ENCODE data around the gene CROCC. TPM values are rescaled to one million over a fixed set of nuclear protein-coding genes. Genes with fewer than 3 reads are reported as not detected.
A peak's percentile ranks its signal among the peaks of the same experiment; 100 is the strongest.
"Not testable (repeated sequence)": the region's sequence is repeated elsewhere in the genome, so short reads cannot be mapped to it uniquely, and the experiment has no call there.

The CROCC gene
- total and polyA plus RNA-seq, 2 donors from 2014 or later = 10.6 to 30.5 TPM

DNA sequence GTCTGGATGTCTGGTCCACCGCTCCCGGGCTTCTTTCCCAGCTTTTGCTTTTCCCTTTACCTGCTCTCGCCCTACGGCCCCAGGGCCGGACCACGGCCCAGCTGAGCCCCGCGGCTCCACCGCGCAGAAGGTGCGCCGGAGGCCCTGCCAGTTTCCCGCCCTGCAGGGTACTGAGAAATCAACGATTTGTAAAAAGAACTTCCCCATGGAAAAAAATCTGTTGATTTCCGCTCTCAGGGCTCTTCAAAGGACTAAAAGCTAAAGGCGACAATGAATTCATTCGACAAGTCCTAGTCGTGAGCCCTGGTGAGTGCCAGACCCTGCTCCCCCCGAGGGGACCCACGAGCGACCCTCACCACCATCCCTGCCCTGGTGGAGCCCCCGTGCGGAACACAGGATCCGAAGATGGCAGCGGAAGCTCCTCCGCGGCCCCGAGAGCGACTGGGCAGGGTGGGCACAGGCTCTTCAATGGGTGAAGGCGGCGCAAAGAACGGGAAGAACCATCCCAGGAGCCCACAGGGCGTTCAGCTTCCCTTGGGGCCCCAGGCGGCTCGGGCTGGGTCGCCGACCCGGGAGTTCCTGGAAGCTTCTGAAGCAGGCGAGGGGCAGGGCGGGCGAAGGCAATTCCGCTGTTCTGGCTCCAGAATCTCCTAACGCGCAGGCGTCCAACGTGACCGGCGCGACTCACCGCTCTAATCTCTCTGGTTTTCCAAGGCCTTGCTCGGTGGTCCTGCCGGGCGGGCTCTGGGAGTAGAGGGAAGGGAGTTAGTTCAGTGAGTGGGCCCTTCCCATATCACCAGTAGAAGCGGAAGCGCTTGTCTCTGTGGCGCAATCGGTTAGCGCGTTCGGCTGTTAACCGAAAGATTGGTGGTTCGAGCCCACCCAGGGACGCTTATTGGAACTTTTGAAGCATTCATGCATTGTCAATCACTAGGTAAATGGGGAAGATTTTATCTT is 32.6 kb upstream of the CROCC start:
- Histone ChIP-seq H3K27ac (ENCODE audit: low read depth in 2 of 2, low read length in 2 of 2) (peak overlapping the region; percentile 89 to 95), H3K4me3 (ENCODE audit: low read length in 3 of 3) (peak overlapping the region; percentile 62 to 86 (median 79)), H3K4me1 (ENCODE audit: control insufficient read depth in 2 of 3, insufficient read depth in 2 of 3, low read depth in 1 of 3, low read length in 3 of 3) (peaks cover 0 to 5% (median under 1%) of the 10 kb centered on the region in 3 donors), H3K27me3 (ENCODE audit: control insufficient read depth, insufficient read depth, low read length) (no peaks in the 10 kb centered on the region), H3K36me3 (ENCODE audit: control insufficient read depth in 2 of 3, insufficient read depth in 3 of 3, low read length in 3 of 3) (no peaks in the 10 kb centered on the region), H3K9ac (ENCODE audit: low read length in 3 of 3) (peak overlapping the region; percentile 29 to 94 (median 92)), H3K9me3 (ENCODE audit: control insufficient read depth in 2 of 3, insufficient read depth in 1 of 3, low read length in 3 of 3) (no peaks in the 10 kb centered on the region)
- FAIRE-seq (no peak), DNase-seq (peak; percentile 67 to 97 (median 93))
- TF ChIP-seq, protein P1, sequence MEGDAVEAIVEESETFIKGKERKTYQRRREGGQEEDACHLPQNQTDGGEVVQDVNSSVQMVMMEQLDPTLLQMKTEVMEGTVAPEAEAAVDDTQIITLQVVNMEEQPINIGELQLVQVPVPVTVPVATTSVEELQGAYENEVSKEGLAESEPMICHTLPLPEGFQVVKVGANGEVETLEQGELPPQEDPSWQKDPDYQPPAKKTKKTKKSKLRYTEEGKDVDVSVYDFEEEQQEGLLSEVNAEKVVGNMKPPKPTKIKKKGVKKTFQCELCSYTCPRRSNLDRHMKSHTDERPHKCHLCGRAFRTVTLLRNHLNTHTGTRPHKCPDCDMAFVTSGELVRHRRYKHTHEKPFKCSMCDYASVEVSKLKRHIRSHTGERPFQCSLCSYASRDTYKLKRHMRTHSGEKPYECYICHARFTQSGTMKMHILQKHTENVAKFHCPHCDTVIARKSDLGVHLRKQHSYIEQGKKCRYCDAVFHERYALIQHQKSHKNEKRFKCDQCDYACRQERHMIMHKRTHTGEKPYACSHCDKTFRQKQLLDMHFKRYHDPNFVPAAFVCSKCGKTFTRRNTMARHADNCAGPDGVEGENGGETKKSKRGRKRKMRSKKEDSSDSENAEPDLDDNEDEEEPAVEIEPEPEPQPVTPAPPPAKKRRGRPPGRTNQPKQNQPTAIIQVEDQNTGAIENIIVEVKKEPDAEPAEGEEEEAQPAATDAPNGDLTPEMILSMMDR (IDR thresholded peaks at IDR 0.05; ENCODE audit: borderline replicate concordance, extremely low read depth, insufficient read depth) = no peak
- intact Hi-C loops (cut with DNase I) = no loop called here

DNA sequence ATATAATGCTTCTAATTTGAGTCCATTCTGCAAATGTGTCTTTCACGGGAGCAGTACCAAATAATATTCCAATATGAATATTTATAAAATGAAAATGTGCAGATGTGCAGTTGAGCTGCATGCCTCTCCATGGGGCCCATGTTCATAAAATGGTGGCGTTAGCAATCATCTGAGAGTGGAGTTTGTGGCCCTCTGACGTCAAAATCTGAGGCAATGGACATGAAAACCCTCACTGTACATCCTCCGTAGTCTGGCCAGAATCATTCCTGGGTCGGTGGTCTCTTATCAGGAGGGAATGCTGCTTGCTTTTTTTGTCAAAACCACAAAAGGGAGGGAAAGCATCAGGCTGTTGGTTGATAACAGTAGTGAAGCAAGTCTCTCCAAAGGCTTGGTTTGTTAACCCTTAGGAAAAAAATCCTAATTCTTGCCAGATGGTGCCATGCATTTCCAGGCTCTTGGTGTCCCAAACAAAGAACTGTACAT is 31.2 kb upstream of the CROCC start:
- H3K4me3 ChIP-seq (ENCODE audit: low read length in 3 of 3); intact Hi-C loops (cut with DNase I); H3K27ac ChIP-seq (ENCODE audit: low read depth in 2 of 2, low read length in 2 of 2); H3K27me3 ChIP-seq (ENCODE audit: control insufficient read depth, insufficient read depth, low read length); H3K4me1 ChIP-seq (ENCODE audit: control insufficient read depth in 2 of 3, insufficient read depth in 2 of 3, low read depth in 1 of 3, low read length in 3 of 3); H3K9ac ChIP-seq (ENCODE audit: low read length in 3 of 3); H3K36me3 ChIP-seq (ENCODE audit: control insufficient read depth in 2 of 3, insufficient read depth in 3 of 3, low read length in 3 of 3); FAIRE-seq; H3K9me3 ChIP-seq (ENCODE audit: control insufficient read depth in 2 of 3, insufficient read depth in 1 of 3, low read length in 3 of 3); DNase-seq: not testable (repeated sequence)

DNA sequence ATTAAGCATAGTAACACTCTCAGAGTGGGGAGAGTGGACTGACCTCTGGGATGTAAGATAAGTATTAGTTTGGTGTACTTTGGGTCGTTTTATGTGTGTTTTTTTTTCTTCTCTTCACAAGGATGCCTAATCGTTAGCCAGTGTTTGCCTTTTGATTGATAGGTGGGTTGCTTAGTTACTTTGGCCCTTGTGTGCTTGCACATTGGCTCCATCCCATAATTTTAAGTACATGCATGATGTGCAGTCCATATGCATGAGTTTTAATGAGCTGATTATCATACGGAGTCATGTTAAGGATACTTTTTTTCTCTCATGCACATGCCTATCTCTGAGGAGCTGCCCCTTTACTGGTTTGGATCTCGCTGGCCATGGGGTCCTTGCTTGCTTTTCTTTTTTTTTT is 30.7 kb upstream of the CROCC start:
- DNase-seq; H3K4me1 ChIP-seq (ENCODE audit: control insufficient read depth in 2 of 3, insufficient read depth in 2 of 3, low read depth in 1 of 3, low read length in 3 of 3); H3K4me3 ChIP-seq (ENCODE audit: low read length in 3 of 3); H3K27ac ChIP-seq (ENCODE audit: low read depth in 2 of 2, low read length in 2 of 2); intact Hi-C loops (cut with DNase I); H3K9ac ChIP-seq (ENCODE audit: low read length in 3 of 3); FAIRE-seq; H3K36me3 ChIP-seq (ENCODE audit: control insufficient read depth in 2 of 3, insufficient read depth in 3 of 3, low read length in 3 of 3); H3K27me3 ChIP-seq (ENCODE audit: control insufficient read depth, insufficient read depth, low read length); H3K9me3 ChIP-seq (ENCODE audit: control insufficient read depth in 2 of 3, insufficient read depth in 1 of 3, low read length in 3 of 3): not testable (repeated sequence)

DNA sequence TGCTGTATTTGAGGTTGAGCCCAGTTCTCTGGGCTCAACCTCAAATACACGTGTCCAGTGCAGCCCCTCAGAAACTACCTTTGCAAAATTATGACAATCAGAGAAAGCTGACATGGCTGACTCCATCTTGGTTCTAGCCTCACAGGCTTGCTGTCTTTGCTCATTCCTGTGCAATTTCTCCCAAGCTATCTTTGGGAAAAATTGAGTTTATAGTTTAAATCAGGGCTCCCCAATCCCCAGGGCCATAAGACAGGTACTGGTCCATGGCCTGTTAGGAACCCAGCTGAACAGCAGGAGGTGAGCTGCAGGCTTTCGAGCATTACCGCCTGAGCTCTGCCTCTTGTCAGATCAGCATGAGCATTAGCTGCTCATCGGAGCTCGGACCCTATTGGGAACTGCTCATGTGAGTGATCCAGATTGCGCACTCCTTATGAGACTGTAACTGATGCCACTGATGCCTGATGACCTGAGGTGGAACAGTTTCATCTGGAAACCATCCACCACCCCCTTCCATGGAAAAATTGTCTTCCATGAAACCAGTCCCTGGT is 28.7 kb upstream of the CROCC start:
- FAIRE-seq; H3K9ac ChIP-seq (ENCODE audit: low read length in 3 of 3); DNase-seq; H3K27me3 ChIP-seq (ENCODE audit: control insufficient read depth, insufficient read depth, low read length); H3K9me3 ChIP-seq (ENCODE audit: control insufficient read depth in 2 of 3, insufficient read depth in 1 of 3, low read length in 3 of 3); H3K4me3 ChIP-seq (ENCODE audit: low read length in 3 of 3); H3K36me3 ChIP-seq (ENCODE audit: control insufficient read depth in 2 of 3, insufficient read depth in 3 of 3, low read length in 3 of 3); intact Hi-C loops (cut with DNase I); H3K27ac ChIP-seq (ENCODE audit: low read depth in 2 of 2, low read length in 2 of 2): not testable (repeated sequence)
- H3K4me1 ChIP-seq (ENCODE audit: control insufficient read depth in 2 of 3, insufficient read depth in 2 of 3, low read depth in 1 of 3, low read length in 3 of 3) = peaks cover 0 to 12% (median 6%) of the 10 kb centered on the region in 3 donors

DNA sequence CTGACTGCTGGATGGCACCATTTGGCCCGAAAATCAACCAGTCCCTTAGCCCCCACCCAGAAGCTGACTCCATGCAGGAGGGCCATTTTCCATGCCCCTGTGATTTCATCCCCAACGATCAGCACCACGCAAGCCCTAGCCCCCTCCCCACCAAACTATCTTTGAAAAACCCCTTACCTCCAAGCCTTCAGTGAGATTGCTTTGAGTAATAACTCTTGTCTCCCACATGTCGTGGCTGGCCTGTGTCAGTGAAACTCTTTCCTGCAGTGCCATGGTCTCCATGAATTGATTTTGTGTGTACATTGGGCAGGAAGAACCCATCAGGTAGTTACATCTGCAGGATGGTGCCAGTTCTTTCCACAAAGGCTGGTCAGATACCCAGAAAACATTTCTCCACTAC is 27.9 kb upstream of the CROCC start:
- H3K27ac ChIP-seq (ENCODE audit: low read depth in 2 of 2, low read length in 2 of 2); H3K9me3 ChIP-seq (ENCODE audit: control insufficient read depth in 2 of 3, insufficient read depth in 1 of 3, low read length in 3 of 3); H3K9ac ChIP-seq (ENCODE audit: low read length in 3 of 3); H3K36me3 ChIP-seq (ENCODE audit: control insufficient read depth in 2 of 3, insufficient read depth in 3 of 3, low read length in 3 of 3); H3K4me3 ChIP-seq (ENCODE audit: low read length in 3 of 3); H3K27me3 ChIP-seq (ENCODE audit: control insufficient read depth, insufficient read depth, low read length); FAIRE-seq; intact Hi-C loops (cut with DNase I); DNase-seq: not testable (repeated sequence)
- H3K4me1 ChIP-seq (ENCODE audit: control insufficient read depth in 2 of 3, insufficient read depth in 2 of 3, low read depth in 1 of 3, low read length in 3 of 3) = peaks cover 0 to 12% (median 6%) of the 10 kb centered on the region in 3 donors

DNA sequence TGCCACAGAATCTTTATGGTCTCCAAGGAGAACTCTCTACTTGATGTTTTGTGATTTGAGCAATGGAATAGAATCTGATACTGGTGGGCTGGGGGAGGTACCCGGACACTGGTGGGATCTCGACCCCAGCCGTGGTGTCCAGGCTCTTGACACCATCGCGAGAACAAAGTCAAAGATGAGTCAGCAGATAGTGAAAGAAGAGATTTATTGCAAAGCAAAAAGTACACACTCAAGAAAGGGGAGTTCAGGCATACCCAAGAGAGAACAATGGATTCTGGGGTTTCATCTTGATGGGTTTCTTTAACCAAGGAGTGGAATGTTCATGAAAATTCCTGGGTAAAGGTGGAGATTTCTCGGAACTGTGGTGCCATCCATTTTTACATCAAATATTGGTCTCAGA is 27.4 kb upstream of the CROCC start:
- H3K9ac ChIP-seq (ENCODE audit: low read length in 3 of 3); H3K4me3 ChIP-seq (ENCODE audit: low read length in 3 of 3); DNase-seq; FAIRE-seq; H3K27ac ChIP-seq (ENCODE audit: low read depth in 2 of 2, low read length in 2 of 2); H3K27me3 ChIP-seq (ENCODE audit: control insufficient read depth, insufficient read depth, low read length); intact Hi-C loops (cut with DNase I); H3K9me3 ChIP-seq (ENCODE audit: control insufficient read depth in 2 of 3, insufficient read depth in 1 of 3, low read length in 3 of 3); H3K36me3 ChIP-seq (ENCODE audit: control insufficient read depth in 2 of 3, insufficient read depth in 3 of 3, low read length in 3 of 3): not testable (repeated sequence)
- H3K4me1 ChIP-seq (ENCODE audit: control insufficient read depth in 2 of 3, insufficient read depth in 2 of 3, low read depth in 1 of 3, low read length in 3 of 3) = peaks cover 0 to 12% (median 6%) of the 10 kb centered on the region in 3 donors

DNA sequence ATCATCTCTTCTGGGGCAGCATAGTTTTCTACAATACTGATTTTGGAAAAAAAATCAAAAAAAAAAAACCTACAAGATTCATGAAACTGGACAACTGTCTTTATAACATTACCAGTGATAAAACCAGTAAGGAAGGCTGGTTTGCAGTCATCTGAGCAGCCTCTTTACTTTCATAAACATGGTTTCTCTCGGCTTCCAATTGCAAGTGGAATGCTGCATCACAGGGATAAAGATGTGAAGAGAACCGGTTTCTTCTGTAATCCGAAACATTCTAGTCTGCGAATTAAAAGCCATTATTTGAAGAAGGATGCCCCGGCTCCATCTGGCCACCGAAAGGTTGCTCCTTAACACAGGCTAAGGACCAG is 26.5 kb upstream of the CROCC start:
- H3K9ac ChIP-seq (ENCODE audit: low read length in 3 of 3) = peak overlapping the region; percentile 11 to 65 (median 37)
- FAIRE-seq; intact Hi-C loops (cut with DNase I); H3K27me3 ChIP-seq (ENCODE audit: control insufficient read depth, insufficient read depth, low read length); H3K36me3 ChIP-seq (ENCODE audit: control insufficient read depth in 2 of 3, insufficient read depth in 3 of 3, low read length in 3 of 3); DNase-seq; H3K4me1 ChIP-seq (ENCODE audit: control insufficient read depth in 2 of 3, insufficient read depth in 2 of 3, low read depth in 1 of 3, low read length in 3 of 3); H3K9me3 ChIP-seq (ENCODE audit: control insufficient read depth in 2 of 3, insufficient read depth in 1 of 3, low read length in 3 of 3): not testable (repeated sequence)
- peak overlapping the region; percentile 42 to 64 (median 62) for H3K4me3 ChIP-seq (ENCODE audit: low read length in 3 of 3)
- peak overlapping the region; percentile 90 to 95 for H3K27ac ChIP-seq (ENCODE audit: low read depth in 2 of 2, low read length in 2 of 2)

All from kidney (tissue), 14 donors.